Smooth muscle cell (in vitro differentiated cells): ENCODE results near the gene STKLD1. TPM values are rescaled to one million over a fixed set of nuclear protein-coding genes. Genes with fewer than 3 reads are reported as not detected.

Experiments
- DNase-seq: peaks from one replicate; lab custom pipeline; 2025; ENCODE audit not compliant: unreplicated experiment; lab: John Stamatoyannopoulos, UW
- H2AFZ ChIP-seq: fragments of 200-600 bp; sonication (generic); 2 replicates; pipeline ENCODE4 v1.6.0; 2016; ENCODE audit warnings: antibody characterized with exemption, low read depth, mild to moderate bottlenecking
- H3F3A ChIP-seq: fragments of 200-600 bp; sonication (generic); 2 replicates; pipeline ENCODE4 v1.6.0; 2017; ENCODE audit warnings: antibody characterized with exemption, low read depth
- H3K27ac ChIP-seq: fragments of 200-600 bp; sonication (generic); 2 replicates; pipeline ENCODE4 v1.5.1; 2016; ENCODE audit warnings: low read depth, mild to moderate bottlenecking
- H3K27me3 ChIP-seq: fragments of 200-600 bp; sonication (generic); 2 replicates; pipeline ENCODE4 v1.6.1; 2016; ENCODE audit warnings: low read depth, mild to moderate bottlenecking
- H3K36me3 ChIP-seq: fragments of 200-600 bp; sonication (generic); 2 replicates; pipeline ENCODE4 v1.5.1; 2016; ENCODE audit warnings: low read depth
- H3K4me1 ChIP-seq: fragments of 200-600 bp; sonication (generic); 2 replicates; pipeline ENCODE4 v1.5.1; 2016; ENCODE audit warnings: low read depth
- H3K4me2 ChIP-seq: fragments of 200-600 bp; sonication (generic); 2 replicates; pipeline ENCODE4 v1.6.0; 2016; ENCODE audit warnings: mild to moderate bottlenecking
- H3K4me3 ChIP-seq: fragments of 200-600 bp; sonication (generic); 2 replicates; pipeline ENCODE4 v1.5.1; 2016; ENCODE audit warnings: mild to moderate bottlenecking
- H3K79me2 ChIP-seq: fragments of 200-600 bp; sonication (generic); 2 replicates; pipeline ENCODE4 v1.6.0; 2016; ENCODE audit warnings: low read depth, mild to moderate bottlenecking
- H3K9ac ChIP-seq: fragments of 200-600 bp; sonication (generic); 2 replicates; pipeline ENCODE4 v1.6.0; 2016; ENCODE audit warnings: low read depth
- H3K9me3 ChIP-seq: fragments of 200-600 bp; sonication (generic); replicated peaks from 2 replicates; pipeline ENCODE4 v1.5.1; 2016; ENCODE audit warnings: low read depth
- H4K20me1 ChIP-seq: fragments of 200-600 bp; sonication (generic); 2 replicates; pipeline ENCODE4 v1.6.0; 2016; ENCODE audit warnings: low read depth
- CTCF ChIP-seq: fragments of 200-600 bp; sonication (generic); IDR thresholded peaks from 2 replicates; pipeline ENCODE4 v1.5.1; 2017; ENCODE audit warnings: borderline replicate concordance, mild to moderate bottlenecking, antibody characterized with exemption; ENCODE audit not compliant: insufficient read depth, poor library complexity, severe bottlenecking
- WGBS: methylation state at CpG from one replicate; pipeline ENCODE4 v1.1.7; 2016; ENCODE audit warnings: low lambda C conversion rate; 5-methylcytosine and 5-hydroxymethylcytosine counted together
- polyA plus RNA-seq: library from polyadenylated mRNA; unstranded; fragments of >200 nt; fragmentation: Nextera tagmentation; extraction: Ambion mirVana; gene quantifications from 2 replicates; pipeline ENCODE4 v1.2.1, GENCODE V29; 2016
- total RNA-seq: library from RNA; depleted of rRNA; stranded (reverse); fragments of >200 nt; gene quantifications from 2 replicates; pipeline ENCODE4 v1.2.3, GENCODE V29; 2014

STKLD1 gene
- total and polyA plus RNA-seq, 2 experiments from 2014 or later, result 0.90 to 2.7 TPM

GRCh38 chr9:133394687-133395271 is 18.6 kb downstream of the STKLD1 start:
- Histone ChIP-seq H3F3A (no peaks in the 10 kb centered on the region), H3K4me2 (no peak overlapping the region), H4K20me1 (no peaks in the 10 kb centered on the region), H3K36me3 (no peaks in the 10 kb centered on the region), H3K9me3 (no peaks in the 10 kb centered on the region), H3K27ac (no peak overlapping the region), H3K27me3 (no peaks in the 10 kb centered on the region), H3K9ac (no peak overlapping the region), H3K4me3 (no peak overlapping the region), H3K4me1 (no peaks in the 10 kb centered on the region), H3K79me2 (no peaks in the 10 kb centered on the region), H2AFZ (no peak overlapping the region)
- no peak for DNase-seq
- TF ChIP-seq CTCF, result no peak
- 74% methylated on average over 8 of the region's 8 CpGs for WGBS

GRCh38 chr9:133396952-133397351 is 20.8 kb downstream of the STKLD1 start:
- Histone ChIP-seq H2AFZ (no peak overlapping the region), H3K9me3 (no peaks in the 10 kb centered on the region), H3K27me3 (no peaks in the 10 kb centered on the region), H3K4me3 (no peak overlapping the region), H3K4me2 (no peak overlapping the region), H3K27ac (no peak overlapping the region), H3K79me2 (no peaks in the 10 kb centered on the region), H3F3A (no peaks in the 10 kb centered on the region), H3K36me3 (no peaks in the 10 kb centered on the region), H4K20me1 (no peaks in the 10 kb centered on the region), H3K9ac (no peak overlapping the region), H3K4me1 (no peaks in the 10 kb centered on the region)
- WGBS, result 52% methylated on average over 14 of the region's 14 CpGs
- DNase-seq, result no peak
- peak; percentile 27 for TF ChIP-seq CTCF

GRCh38 chr9:133397370-133397769 is 21.2 kb downstream of the STKLD1 start:
- 92% methylated on average over 6 of the region's 6 CpGs for WGBS
- H3K4me2 ChIP-seq, result no peak overlapping the region
- H3K27me3 ChIP-seq, result no peaks in the 10 kb centered on the region
- DNase-seq, result no peak
- H3K36me3 ChIP-seq, result no peaks in the 10 kb centered on the region
- no peak overlapping the region for H2AFZ ChIP-seq
- H3K79me2 ChIP-seq, result no peaks in the 10 kb centered on the region
- H3K27ac ChIP-seq, result no peak overlapping the region
- TF ChIP-seq CTCF, result no peak
- H3F3A ChIP-seq, result no peaks in the 10 kb centered on the region
- no peak overlapping the region for H3K9ac ChIP-seq
- no peaks in the 10 kb centered on the region for H3K9me3 ChIP-seq
- H3K4me1 ChIP-seq, result no peaks in the 10 kb centered on the region
- no peak overlapping the region for H3K4me3 ChIP-seq
- H4K20me1 ChIP-seq, result no peaks in the 10 kb centered on the region

GRCh38 chr9:133397895-133398294 is 21.7 kb downstream of the STKLD1 start:
- Histone ChIP-seq H4K20me1 (no peaks in the 10 kb centered on the region), H3K27me3 (no peaks in the 10 kb centered on the region), H3K27ac (no peak overlapping the region), H3K4me2 (no peak overlapping the region), H3K4me3 (no peak overlapping the region), H3K4me1 (no peaks in the 10 kb centered on the region), H3K9me3 (no peaks in the 10 kb centered on the region), H3K79me2 (no peaks in the 10 kb centered on the region), H3F3A (no peaks in the 10 kb centered on the region), H3K36me3 (no peaks in the 10 kb centered on the region), H2AFZ (no peak overlapping the region), H3K9ac (no peak overlapping the region)
- no peak for TF ChIP-seq CTCF
- DNase-seq, result no peak
- WGBS, result 92% methylated on average over 9 of the region's 9 CpGs
